ENCODE results near the gene RFNG. TPM values are rescaled to one million over a fixed set of nuclear protein-coding genes. Genes with fewer than 3 reads are reported as not detected.

The RFNG gene
- total RNA-seq, 1 experiment from 2014 or later: 43.4 TPM

DNA sequence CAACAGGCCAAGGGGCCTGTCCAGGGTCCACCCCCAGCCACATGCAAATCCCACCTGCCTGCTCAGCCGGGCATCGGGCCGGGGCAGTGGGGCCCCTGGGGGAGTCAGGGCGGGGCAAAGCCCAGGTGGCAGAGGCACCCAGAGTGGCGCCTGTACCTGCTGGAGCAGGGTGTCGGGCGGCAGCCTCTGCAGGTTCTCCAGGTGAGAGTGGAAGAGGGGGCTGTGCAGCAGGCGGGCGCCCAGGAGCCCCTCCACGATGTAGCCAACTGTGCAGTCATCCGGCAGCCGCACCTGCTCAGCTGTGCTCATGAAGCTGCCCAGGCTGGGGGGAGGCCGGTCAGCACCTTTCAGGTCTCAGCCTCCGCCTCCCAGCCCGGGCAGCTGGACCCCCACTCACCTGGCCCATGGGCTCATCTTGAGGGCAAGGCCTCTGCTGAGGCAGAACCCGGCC is 2.1 kb downstream of the RFNG start:
- Histone ChIP-seq H3K9me3 (ENCODE audit: control insufficient read depth, insufficient read depth, low read depth, low read length) (no peaks in the 10 kb centered on the region), H3K4me1 (ENCODE audit: control insufficient read depth, insufficient read depth, low read length) (peaks cover 17% of the 10 kb centered on the region; the same call in 1 of the 2 replicates), H3K4me3 (ENCODE audit: low read depth in 2 of 2, low read length in 2 of 2) (no peak overlapping the region), H3K27me3 (ENCODE audit: control insufficient read depth, insufficient read depth, low read length) (no peaks in the 10 kb centered on the region), H3K27ac (ENCODE audit: low read length) (no peak overlapping the region), H3K36me3 (ENCODE audit: control insufficient read depth, insufficient read depth, low read length) (peaks cover 6% of the 10 kb centered on the region; the same call in 1 of the 2 replicates)
- TF ChIP-seq TCF7L2 (IDR thresholded peaks at IDR 0.05; ENCODE audit: low read depth, low read length): no peak
- TF ChIP-seq SIN3A (IDR thresholded peaks at IDR 0.05; ENCODE audit: borderline replicate concordance, insufficient read depth, low read depth, low read length): no peak
- TF ChIP-seq POLR2AphosphoS5 (IDR thresholded peaks at IDR 0.05; ENCODE audit: low read depth, low read length): no peak
- TF ChIP-seq, protein P1, sequence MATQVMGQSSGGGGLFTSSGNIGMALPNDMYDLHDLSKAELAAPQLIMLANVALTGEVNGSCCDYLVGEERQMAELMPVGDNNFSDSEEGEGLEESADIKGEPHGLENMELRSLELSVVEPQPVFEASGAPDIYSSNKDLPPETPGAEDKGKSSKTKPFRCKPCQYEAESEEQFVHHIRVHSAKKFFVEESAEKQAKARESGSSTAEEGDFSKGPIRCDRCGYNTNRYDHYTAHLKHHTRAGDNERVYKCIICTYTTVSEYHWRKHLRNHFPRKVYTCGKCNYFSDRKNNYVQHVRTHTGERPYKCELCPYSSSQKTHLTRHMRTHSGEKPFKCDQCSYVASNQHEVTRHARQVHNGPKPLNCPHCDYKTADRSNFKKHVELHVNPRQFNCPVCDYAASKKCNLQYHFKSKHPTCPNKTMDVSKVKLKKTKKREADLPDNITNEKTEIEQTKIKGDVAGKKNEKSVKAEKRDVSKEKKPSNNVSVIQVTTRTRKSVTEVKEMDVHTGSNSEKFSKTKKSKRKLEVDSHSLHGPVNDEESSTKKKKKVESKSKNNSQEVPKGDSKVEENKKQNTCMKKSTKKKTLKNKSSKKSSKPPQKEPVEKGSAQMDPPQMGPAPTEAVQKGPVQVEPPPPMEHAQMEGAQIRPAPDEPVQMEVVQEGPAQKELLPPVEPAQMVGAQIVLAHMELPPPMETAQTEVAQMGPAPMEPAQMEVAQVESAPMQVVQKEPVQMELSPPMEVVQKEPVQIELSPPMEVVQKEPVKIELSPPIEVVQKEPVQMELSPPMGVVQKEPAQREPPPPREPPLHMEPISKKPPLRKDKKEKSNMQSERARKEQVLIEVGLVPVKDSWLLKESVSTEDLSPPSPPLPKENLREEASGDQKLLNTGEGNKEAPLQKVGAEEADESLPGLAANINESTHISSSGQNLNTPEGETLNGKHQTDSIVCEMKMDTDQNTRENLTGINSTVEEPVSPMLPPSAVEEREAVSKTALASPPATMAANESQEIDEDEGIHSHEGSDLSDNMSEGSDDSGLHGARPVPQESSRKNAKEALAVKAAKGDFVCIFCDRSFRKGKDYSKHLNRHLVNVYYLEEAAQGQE (IDR thresholded peaks at IDR 0.05; ENCODE audit: insufficient read depth in 1 of 2, low read depth in 2 of 2, low read length in 1 of 2): no peak
- TF ChIP-seq, protein P2, sequence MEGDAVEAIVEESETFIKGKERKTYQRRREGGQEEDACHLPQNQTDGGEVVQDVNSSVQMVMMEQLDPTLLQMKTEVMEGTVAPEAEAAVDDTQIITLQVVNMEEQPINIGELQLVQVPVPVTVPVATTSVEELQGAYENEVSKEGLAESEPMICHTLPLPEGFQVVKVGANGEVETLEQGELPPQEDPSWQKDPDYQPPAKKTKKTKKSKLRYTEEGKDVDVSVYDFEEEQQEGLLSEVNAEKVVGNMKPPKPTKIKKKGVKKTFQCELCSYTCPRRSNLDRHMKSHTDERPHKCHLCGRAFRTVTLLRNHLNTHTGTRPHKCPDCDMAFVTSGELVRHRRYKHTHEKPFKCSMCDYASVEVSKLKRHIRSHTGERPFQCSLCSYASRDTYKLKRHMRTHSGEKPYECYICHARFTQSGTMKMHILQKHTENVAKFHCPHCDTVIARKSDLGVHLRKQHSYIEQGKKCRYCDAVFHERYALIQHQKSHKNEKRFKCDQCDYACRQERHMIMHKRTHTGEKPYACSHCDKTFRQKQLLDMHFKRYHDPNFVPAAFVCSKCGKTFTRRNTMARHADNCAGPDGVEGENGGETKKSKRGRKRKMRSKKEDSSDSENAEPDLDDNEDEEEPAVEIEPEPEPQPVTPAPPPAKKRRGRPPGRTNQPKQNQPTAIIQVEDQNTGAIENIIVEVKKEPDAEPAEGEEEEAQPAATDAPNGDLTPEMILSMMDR (IDR thresholded peaks at IDR 0.05): no peak
- DNase-seq (ENCODE audit: low read depth, low spot score) (no peak), ATAC-seq (no peak)
- in situ Hi-C loops (cut with HindIII; ENCODE audit: low pct_unique_long_range_greater_than_20kb, low sequenced_read_pairs): no loop called here
- no TSS peak for BruUV-seq (replicated peaks)
- intact Hi-C loops (cut with micrococcal nuclease; ENCODE audit: unreplicated experiment): no loop called here
- POLR2A ChIA-PET: no interaction called here
- CTCF ChIA-PET: no interaction called here

DNA sequence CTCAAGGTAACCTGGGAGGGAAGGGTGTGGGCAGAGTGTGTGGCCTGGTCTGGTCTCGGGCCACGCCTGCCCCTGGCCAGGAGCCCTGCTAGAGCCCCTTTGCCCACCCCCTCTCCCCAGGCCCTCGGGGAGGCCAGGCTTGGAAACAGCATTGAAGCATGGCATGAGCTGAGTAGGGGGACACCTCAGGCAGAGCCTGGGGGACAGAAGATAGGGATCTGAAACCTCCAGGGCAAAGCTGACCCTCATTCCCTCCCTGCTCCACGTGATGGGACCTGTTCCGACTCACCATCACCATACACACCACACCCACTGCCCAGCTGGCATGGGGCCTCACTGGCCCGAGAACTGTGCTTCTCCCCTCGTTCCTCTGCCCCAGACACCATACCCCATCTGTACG is 2.5 kb downstream of the RFNG start:
- Histone ChIP-seq H3K27ac (ENCODE audit: low read length) (no peak overlapping the region), H3K36me3 (ENCODE audit: control insufficient read depth, insufficient read depth, low read length) (peaks cover 6% of the 10 kb centered on the region; the same call in 1 of the 2 replicates), H3K27me3 (ENCODE audit: control insufficient read depth, insufficient read depth, low read length) (no peaks in the 10 kb centered on the region), H3K9me3 (ENCODE audit: control insufficient read depth, insufficient read depth, low read depth, low read length) (no peaks in the 10 kb centered on the region), H3K4me3 (ENCODE audit: low read depth in 2 of 2, low read length in 2 of 2) (no peak overlapping the region), H3K4me1 (ENCODE audit: control insufficient read depth, insufficient read depth, low read length) (peaks cover 17% of the 10 kb centered on the region; the same call in 1 of the 2 replicates)
- in situ Hi-C loops (cut with HindIII; ENCODE audit: low pct_unique_long_range_greater_than_20kb, low sequenced_read_pairs): no loop called here
- no peak for ATAC-seq
- ChIA-PET POLR2A (no interaction called here), CTCF (no interaction called here)
- intact Hi-C loops (cut with micrococcal nuclease; ENCODE audit: unreplicated experiment): no loop called here
- DNase-seq (ENCODE audit: low read depth, low spot score): no peak
- no TSS peak for BruUV-seq (replicated peaks)
- TF ChIP-seq, protein P2 (IDR thresholded peaks at IDR 0.05): no peak
- TF ChIP-seq, protein P1 (IDR thresholded peaks at IDR 0.05; ENCODE audit: insufficient read depth in 1 of 2, low read depth in 2 of 2, low read length in 1 of 2): no peak
- no peak for TF ChIP-seq TCF7L2 (IDR thresholded peaks at IDR 0.05; ENCODE audit: low read depth, low read length)

All from Panc1 (cell line).